ENCODE results near the gene CNTNAP2. TPM values are rescaled to one million over a fixed set of nuclear protein-coding genes. Genes with fewer than 3 reads are reported as not detected.

CNTNAP2 gene
- total RNA-seq, 1 experiment from 2014 or later: 0.03 TPM

- Histone ChIP-seq H3K4me1 (ENCODE audit: control insufficient read depth, insufficient read depth, low read length) (no peaks in the 10 kb centered on the region), H3K27ac (ENCODE audit: low read length) (no peak overlapping the region), H3K36me3 (ENCODE audit: control insufficient read depth, insufficient read depth, low read length) (no peaks in the 10 kb centered on the region), H3K9me3 (ENCODE audit: control insufficient read depth, insufficient read depth, low read depth, low read length) (no peaks in the 10 kb centered on the region), H3K27me3 (ENCODE audit: control insufficient read depth, insufficient read depth, low read length) (peaks cover 25% of the 10 kb centered on the region), H3K4me3 (ENCODE audit: low read depth in 2 of 2, low read length in 2 of 2) (no peak overlapping the region)
- no TSS peak for BruUV-seq (replicated peaks)
- ChIA-PET POLR2A (no interaction called here), CTCF (no interaction called here)
- intact Hi-C loops (cut with micrococcal nuclease; ENCODE audit: unreplicated experiment) (no loop called here), in situ Hi-C loops (cut with HindIII; ENCODE audit: low pct_unique_long_range_greater_than_20kb, low sequenced_read_pairs) (no loop called here)
- TF ChIP-seq, protein P1, sequence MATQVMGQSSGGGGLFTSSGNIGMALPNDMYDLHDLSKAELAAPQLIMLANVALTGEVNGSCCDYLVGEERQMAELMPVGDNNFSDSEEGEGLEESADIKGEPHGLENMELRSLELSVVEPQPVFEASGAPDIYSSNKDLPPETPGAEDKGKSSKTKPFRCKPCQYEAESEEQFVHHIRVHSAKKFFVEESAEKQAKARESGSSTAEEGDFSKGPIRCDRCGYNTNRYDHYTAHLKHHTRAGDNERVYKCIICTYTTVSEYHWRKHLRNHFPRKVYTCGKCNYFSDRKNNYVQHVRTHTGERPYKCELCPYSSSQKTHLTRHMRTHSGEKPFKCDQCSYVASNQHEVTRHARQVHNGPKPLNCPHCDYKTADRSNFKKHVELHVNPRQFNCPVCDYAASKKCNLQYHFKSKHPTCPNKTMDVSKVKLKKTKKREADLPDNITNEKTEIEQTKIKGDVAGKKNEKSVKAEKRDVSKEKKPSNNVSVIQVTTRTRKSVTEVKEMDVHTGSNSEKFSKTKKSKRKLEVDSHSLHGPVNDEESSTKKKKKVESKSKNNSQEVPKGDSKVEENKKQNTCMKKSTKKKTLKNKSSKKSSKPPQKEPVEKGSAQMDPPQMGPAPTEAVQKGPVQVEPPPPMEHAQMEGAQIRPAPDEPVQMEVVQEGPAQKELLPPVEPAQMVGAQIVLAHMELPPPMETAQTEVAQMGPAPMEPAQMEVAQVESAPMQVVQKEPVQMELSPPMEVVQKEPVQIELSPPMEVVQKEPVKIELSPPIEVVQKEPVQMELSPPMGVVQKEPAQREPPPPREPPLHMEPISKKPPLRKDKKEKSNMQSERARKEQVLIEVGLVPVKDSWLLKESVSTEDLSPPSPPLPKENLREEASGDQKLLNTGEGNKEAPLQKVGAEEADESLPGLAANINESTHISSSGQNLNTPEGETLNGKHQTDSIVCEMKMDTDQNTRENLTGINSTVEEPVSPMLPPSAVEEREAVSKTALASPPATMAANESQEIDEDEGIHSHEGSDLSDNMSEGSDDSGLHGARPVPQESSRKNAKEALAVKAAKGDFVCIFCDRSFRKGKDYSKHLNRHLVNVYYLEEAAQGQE (IDR thresholded peaks at IDR 0.05; ENCODE audit: insufficient read depth in 1 of 2, low read depth in 2 of 2, low read length in 1 of 2): no peak
- no peak for DNase-seq (ENCODE audit: low read depth, low spot score)
- ATAC-seq: no peak
Measured at GRCh38 chr7:148344406-148344805, 2227.8 kb downstream of the CNTNAP2 start.

- Histone ChIP-seq H3K36me3 (ENCODE audit: control insufficient read depth, insufficient read depth, low read length) (no peaks in the 10 kb centered on the region), H3K27ac (ENCODE audit: low read length) (no peak overlapping the region), H3K4me1 (ENCODE audit: control insufficient read depth, insufficient read depth, low read length) (no peaks in the 10 kb centered on the region), H3K9me3 (ENCODE audit: control insufficient read depth, insufficient read depth, low read depth, low read length) (no peaks in the 10 kb centered on the region), H3K27me3 (ENCODE audit: control insufficient read depth, insufficient read depth, low read length) (no peaks in the 10 kb centered on the region), H3K4me3 (ENCODE audit: low read depth in 2 of 2, low read length in 2 of 2) (no peak overlapping the region)
- ChIA-PET POLR2A (no interaction called here), CTCF (no interaction called here)
- TF ChIP-seq, protein P2, sequence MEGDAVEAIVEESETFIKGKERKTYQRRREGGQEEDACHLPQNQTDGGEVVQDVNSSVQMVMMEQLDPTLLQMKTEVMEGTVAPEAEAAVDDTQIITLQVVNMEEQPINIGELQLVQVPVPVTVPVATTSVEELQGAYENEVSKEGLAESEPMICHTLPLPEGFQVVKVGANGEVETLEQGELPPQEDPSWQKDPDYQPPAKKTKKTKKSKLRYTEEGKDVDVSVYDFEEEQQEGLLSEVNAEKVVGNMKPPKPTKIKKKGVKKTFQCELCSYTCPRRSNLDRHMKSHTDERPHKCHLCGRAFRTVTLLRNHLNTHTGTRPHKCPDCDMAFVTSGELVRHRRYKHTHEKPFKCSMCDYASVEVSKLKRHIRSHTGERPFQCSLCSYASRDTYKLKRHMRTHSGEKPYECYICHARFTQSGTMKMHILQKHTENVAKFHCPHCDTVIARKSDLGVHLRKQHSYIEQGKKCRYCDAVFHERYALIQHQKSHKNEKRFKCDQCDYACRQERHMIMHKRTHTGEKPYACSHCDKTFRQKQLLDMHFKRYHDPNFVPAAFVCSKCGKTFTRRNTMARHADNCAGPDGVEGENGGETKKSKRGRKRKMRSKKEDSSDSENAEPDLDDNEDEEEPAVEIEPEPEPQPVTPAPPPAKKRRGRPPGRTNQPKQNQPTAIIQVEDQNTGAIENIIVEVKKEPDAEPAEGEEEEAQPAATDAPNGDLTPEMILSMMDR (IDR thresholded peaks at IDR 0.05): no peak
- TF ChIP-seq, protein P1 (IDR thresholded peaks at IDR 0.05; ENCODE audit: insufficient read depth in 1 of 2, low read depth in 2 of 2, low read length in 1 of 2): no peak
- TF ChIP-seq POLR2AphosphoS5 (IDR thresholded peaks at IDR 0.05; ENCODE audit: low read depth, low read length) (no peak), TCF7L2 (IDR thresholded peaks at IDR 0.05; ENCODE audit: low read depth, low read length) (no peak), SIN3A (IDR thresholded peaks at IDR 0.05; ENCODE audit: borderline replicate concordance, insufficient read depth, low read depth, low read length) (no peak)
- no TSS peak for BruUV-seq (replicated peaks)
- in situ Hi-C loops (cut with HindIII; ENCODE audit: low pct_unique_long_range_greater_than_20kb, low sequenced_read_pairs): no loop called here
- intact Hi-C loops (cut with micrococcal nuclease; ENCODE audit: unreplicated experiment): no loop called here
- ATAC-seq: no peak
- DNase-seq (ENCODE audit: low read depth, low spot score): no peak
Measured at GRCh38 chr7:148347981-148348380, 2231.4 kb downstream of the CNTNAP2 start.
